H1 (cell line): ENCODE data around the gene HTR5A. TPM values are rescaled to one million over a fixed set of nuclear protein-coding genes. Genes with fewer than 3 reads are reported as not detected.

ENCODE experiments used
- CTCF ChIA-PET: fragments of 300-600 bp; sonication (Branson Sonifier 250); formaldehyde crosslinking; loops from one replicate; lab custom pipeline; 2021; ENCODE audit not compliant: partially characterized antibody; lab: Charles Lee
- POLR2A ChIA-PET: fragments of 300-600 bp; sonication (Branson Sonifier 250); formaldehyde crosslinking; loops from one replicate; lab custom pipeline; 2021; ENCODE audit warnings: inconsistent platforms; ENCODE audit not compliant: partially characterized antibody; lab: Charles Lee
- DNase-seq, 2 experiments: peaks; one replicate each; pipeline versions ENCODE4 v3.0.0 to v3.0.0-alpha.2; 2010 to 2022; ENCODE audit warnings: low spot score in 2 of 2, low read depth in 1 of 2, mixed read lengths in 1 of 2
- FAIRE-seq: peaks from 2 replicates; lab custom pipeline; 2011; peaks lifted over from hg19 to GRCh38; lab: Jason Lieb, UNC
- H2AFZ ChIP-seq: 2 replicates; pipeline ENCODE4 v1.8.1; 2012; ENCODE audit warnings: low read length, inconsistent platforms
- H2AK5ac ChIP-seq: 2 replicates; pipeline ENCODE4 v1.6.1; 2013; ENCODE audit warnings: low read depth, low read length
- H2BK120ac ChIP-seq: replicated peaks from 2 replicates; pipeline ENCODE3; 2013; ENCODE audit warnings: low read depth, low read length, inconsistent platforms
- H2BK12ac ChIP-seq: 2 replicates; pipeline ENCODE4 v1.6.1; 2013; ENCODE audit warnings: low read depth, low read length
- H2BK15ac ChIP-seq: 2 replicates; pipeline ENCODE4 v1.6.1; 2013; ENCODE audit warnings: low read length
- H2BK20ac ChIP-seq: 2 replicates; pipeline ENCODE4 v1.6.1; 2013; ENCODE audit warnings: low read length
- H2BK5ac ChIP-seq: 2 replicates; pipeline ENCODE4 v1.6.1; 2013; ENCODE audit warnings: low read depth, low read length
- H3K14ac ChIP-seq: 2 replicates; pipeline ENCODE4 v1.6.1; 2013; ENCODE audit warnings: inconsistent platforms; ENCODE audit not compliant: insufficient read length
- H3K18ac ChIP-seq: 2 replicates; pipeline ENCODE4 v1.6.1; 2013; ENCODE audit warnings: low read length; ENCODE audit errors: extremely low read depth
- H3K23ac ChIP-seq: 2 replicates; pipeline ENCODE4 v1.6.1; 2013; ENCODE audit warnings: inconsistent platforms; ENCODE audit not compliant: insufficient read length
- H3K23me2 ChIP-seq: 2 replicates; pipeline ENCODE4 v1.6.1; 2013; ENCODE audit warnings: low read depth, low read length
- H3K27ac ChIP-seq: 2 replicates; pipeline ENCODE4 v1.6.1; 2011; ENCODE audit warnings: low read depth, low read length, inconsistent platforms
- H3K27me3 ChIP-seq, 4 experiments: replicated peaks in 1 of 4; 1 replicate in 1 of 4; 2 replicates in 3 of 4; pipeline versions ENCODE4 v1.6.1 to v1.8.1; 2011 to 2013; ENCODE audit warnings: low read length in 3 of 4, mild to moderate bottlenecking in 3 of 4, inconsistent platforms in 2 of 4, mixed read lengths in 2 of 4, moderate library complexity in 1 of 4; ENCODE audit not compliant: control insufficient read depth in 3 of 4, insufficient read depth in 3 of 4; ENCODE audit errors: extremely low read depth in 1 of 4
- H3K36me3 ChIP-seq, 4 experiments: 2 replicates each; pipeline versions ENCODE4 v1.6.1 to v1.8.1; 2011 to 2013; ENCODE audit warnings: mild to moderate bottlenecking in 4 of 4, low read length in 3 of 4, moderate library complexity in 2 of 4, control low read depth in 1 of 4, inconsistent platforms in 1 of 4; ENCODE audit not compliant: insufficient read depth in 4 of 4, control insufficient read depth in 2 of 4
- H3K4ac ChIP-seq: replicated peaks from 2 replicates; pipeline ENCODE3; 2013; ENCODE audit warnings: low read length, low read depth, mixed read lengths, inconsistent platforms; ENCODE audit not compliant: insufficient read length
- H3K4me1 ChIP-seq, 4 experiments: replicated peaks in 1 of 4; 1 replicate in 1 of 4; 2 replicates in 3 of 4; pipeline versions ENCODE4 v1.6.1 to v1.8.1; 2011 to 2013; ENCODE audit warnings: low read length in 3 of 4, inconsistent platforms in 2 of 4, mixed read lengths in 1 of 4; ENCODE audit not compliant: insufficient read depth in 4 of 4, control insufficient read depth in 3 of 4
- H3K4me2 ChIP-seq, 2 experiments: 2 replicates each; pipeline versions ENCODE4 v1.6.1 to v1.8.1; 2011 to 2013; ENCODE audit warnings: low read depth in 2 of 2, low read length in 2 of 2, control low read depth in 1 of 2, inconsistent platforms in 1 of 2, mild to moderate bottlenecking in 1 of 2; ENCODE audit not compliant: insufficient read depth in 1 of 2
- H3K4me3 ChIP-seq, 4 experiments: fragments of 200-600, 300-600 bp in 1 of 4; sonication (generic), shearing (Covaris generic), sonication (Bioruptor Twin) in 1 of 4; 2 replicates each; pipeline versions ENCODE4 v1.5.1 to v1.8.1; 2011 to 2016; ENCODE audit warnings: low read length in 4 of 4, low read depth in 3 of 4, control low read depth in 2 of 4, inconsistent platforms in 2 of 4, mild to moderate bottlenecking in 2 of 4, mixed read lengths in 1 of 4, moderate library complexity in 1 of 4; ENCODE audit not compliant: insufficient read depth in 2 of 4; ENCODE audit errors: extremely low read depth in 1 of 4
- H3K56ac ChIP-seq: replicated peaks from 2 replicates; pipeline ENCODE3; 2013; ENCODE audit warnings: low read depth, mild to moderate bottlenecking, mixed read lengths, low read length, inconsistent platforms; ENCODE audit not compliant: insufficient read length
- H3K79me1 ChIP-seq: 2 replicates; pipeline ENCODE4 v1.6.1; 2013; ENCODE audit warnings: low read depth, low read length, control low read depth
- H3K79me2 ChIP-seq, 2 experiments: 2 replicates each; pipeline versions ENCODE4 v1.6.1 to v1.8.1; 2012 to 2013; ENCODE audit warnings: low read length in 2 of 2, mild to moderate bottlenecking in 2 of 2, inconsistent platforms in 1 of 2; ENCODE audit not compliant: insufficient read depth in 2 of 2, control insufficient read depth in 1 of 2
- H3K9ac ChIP-seq, 4 experiments: replicated peaks in 1 of 4; 1 replicate in 1 of 4; 2 replicates in 3 of 4; pipeline versions ENCODE4 v1.6.1 to v1.8.1; 2011 to 2013; ENCODE audit warnings: low read depth in 3 of 4, low read length in 3 of 4, control low read depth in 2 of 4, mild to moderate bottlenecking in 2 of 4, moderate library complexity in 2 of 4, inconsistent platforms in 1 of 4; ENCODE audit errors: extremely low read depth in 1 of 4
- H3K9me3 ChIP-seq, 2 experiments: 2 replicates each; pipeline versions ENCODE4 v1.6.1 to v1.8.1; 2012 to 2013; ENCODE audit warnings: mild to moderate bottlenecking in 2 of 2, moderate library complexity in 2 of 2, control low read depth in 1 of 2, inconsistent platforms in 1 of 2, low read depth in 1 of 2, low read length in 1 of 2, mixed read lengths in 1 of 2; ENCODE audit not compliant: insufficient read depth in 2 of 2
- H4K20me1 ChIP-seq, 2 experiments: replicated peaks in 1 of 2; 2 replicates each; pipeline versions ENCODE3 to v1.8.1; 2011 to 2013; ENCODE audit warnings: inconsistent platforms in 2 of 2, low read length in 2 of 2, mild to moderate bottlenecking in 1 of 2; ENCODE audit not compliant: insufficient read depth in 2 of 2, control insufficient read depth in 1 of 2
- H4K5ac ChIP-seq: 2 replicates; pipeline ENCODE4 v1.6.1; 2013; ENCODE audit warnings: low read length, low read depth, mixed read lengths, inconsistent platforms; ENCODE audit not compliant: insufficient read length
- H4K8ac ChIP-seq: 2 replicates; pipeline ENCODE4 v1.8.0; 2013; ENCODE audit warnings: mild to moderate bottlenecking, moderate library complexity, low read length, inconsistent platforms; ENCODE audit not compliant: insufficient read depth; ENCODE audit errors: extremely low read depth
- H4K91ac ChIP-seq: replicated peaks from 2 replicates; pipeline ENCODE3; 2013; ENCODE audit warnings: low read length, mixed read lengths, inconsistent platforms; ENCODE audit not compliant: insufficient read length
- ASH2L ChIP-seq: fragments of 200-600, 300-600 bp; sonication (generic); IDR thresholded peaks from one replicate; pipeline ENCODE4 v1.7.1; 2017; ENCODE audit warnings: low read length
- ATF2 ChIP-seq: IDR thresholded peaks from 2 replicates; pipeline ENCODE4 v1.6.1; 2012; ENCODE audit warnings: low read length, inconsistent platforms
- CBX5 ChIP-seq: fragments of 300-800, 300-1000 bp; sonication (generic); IDR thresholded peaks from 2 replicates; pipeline ENCODE4 v1.7.1; 2016; ENCODE audit warnings: antibody characterized with exemption, low read length, low read depth
- CHD1 ChIP-seq: IDR thresholded peaks from 2 replicates; pipeline ENCODE4 v1.6.1; 2012; ENCODE audit warnings: low read depth, low read length, improper control_type of control experiment
- HDAC6 ChIP-seq: IDR thresholded peaks from one replicate; pipeline ENCODE4 v1.7.1; 2012; ENCODE audit warnings: low read depth, mild to moderate bottlenecking, inconsistent platforms, low read length, moderate library complexity
- KDM1A ChIP-seq: fragments of 200-600, 300-600 bp; sonication (generic); IDR thresholded peaks from 2 replicates; pipeline ENCODE4 v1.7.1; 2016; ENCODE audit warnings: mild to moderate bottlenecking, low read length, borderline replicate concordance
- POLR2A ChIP-seq, 2 experiments: IDR thresholded peaks; 1 replicate in 1 of 2; 2 replicates in 1 of 2; pipeline ENCODE4 v1.6.1; 2011; ENCODE audit warnings: low read depth in 2 of 2, low read length in 2 of 2, mild to moderate bottlenecking in 2 of 2; ENCODE audit errors: control extremely low read depth in 1 of 2
- SAP30 ChIP-seq: fragments of 300-600 bp; sonication (generic); IDR thresholded peaks from 2 replicates; pipeline ENCODE4 v1.7.1; 2012; ENCODE audit warnings: low read length, moderate library complexity, mild to moderate bottlenecking, inconsistent platforms; ENCODE audit not compliant: insufficient read depth, insufficient replicate concordance
- SIN3A ChIP-seq, 2 experiments: IDR thresholded peaks in 1 of 2; conservative IDR thresholded peaks in 1 of 2; 2 replicates each; pipeline ENCODE4 v1.6.1; 2011 to 2012; ENCODE audit warnings: low read length in 2 of 2, improper control_type of control experiment in 1 of 2, low read depth in 1 of 2, mild to moderate bottlenecking in 1 of 2
- SIRT6 ChIP-seq: IDR thresholded peaks from one replicate; pipeline ENCODE4 v1.7.1; 2012; ENCODE audit warnings: low read length, inconsistent platforms
- SP4 ChIP-seq: IDR thresholded peaks from 2 replicates; pipeline ENCODE4 v1.6.1; 2012; ENCODE audit warnings: low read length, inconsistent platforms
- SUZ12 ChIP-seq: fragments of 200-600 bp; sonication (generic); IDR thresholded peaks from 2 replicates; pipeline ENCODE4 v1.6.1; 2012; ENCODE audit warnings: mild to moderate bottlenecking, inconsistent platforms, low read length, moderate library complexity, mixed read lengths
- YY1 ChIP-seq: IDR thresholded peaks from 2 replicates; pipeline ENCODE4 v1.6.1; 2011; ENCODE audit warnings: low read depth, mild to moderate bottlenecking, low read length
- ZNF274 ChIP-seq: IDR thresholded peaks from 2 replicates; pipeline ENCODE4 v1.7.0; 2012; ENCODE audit warnings: low read length, borderline replicate concordance; ENCODE audit errors: extremely low read depth
- WGBS, 2 experiments: shearing (Covaris generic) in 1 of 2; methylation state at CpG; one replicate each; pipeline versions ENCODE4 v1.1.6 to v1.1.7; 2013 to 2015; ENCODE audit warnings: low lambda C conversion rate in 2 of 2, mixed read lengths in 2 of 2, inconsistent platforms in 1 of 2, low coverage in 1 of 2, missing lambda C conversion rate in 1 of 2; ENCODE audit not compliant: insufficient replicate concordance in 2 of 2, insufficient coverage in 1 of 2, insufficient read length in 1 of 2; ENCODE audit errors: extremely low coverage in 1 of 2, missing lambda C conversion rate in 1 of 2; 5-methylcytosine and 5-hydroxymethylcytosine counted together
- polyA plus RNA-seq, 7 experiments: library from polyadenylated mRNA; depleted of rRNA in 3 of 7; stranded (reverse) in 5 of 7; unstranded in 2 of 7; fragments of >200 nt in 5 of 7; fragments of 200-250 nt in 2 of 7; gene quantifications; 1 replicate in 5 of 7; 2 replicates in 1 of 7; 4 replicates in 1 of 7; pipeline versions ENCODE4 v1.2.1 to v1.2.3, GENCODE V29; 2011 to 2013; ENCODE audit warnings: missing spikeins in 2 of 7, mixed read lengths in 2 of 7
- total RNA-seq: library from RNA; stranded (reverse); fragmentation: NEBNext Ultra II Directional; extraction: Animal tissue kit (Norgen Biotek cat#: 25700); gene quantifications from 2 replicates; pipeline ENCODE4 v1.2.1, GENCODE V29; 2021

HTR5A gene
- total and polyA plus RNA-seq, 2 of the 8 experiments (the other 6 are each of a cell fraction or from before 2014, with no cell fraction given): 0.02 TPM; not detected in 1

GRCh38 chr7:155057076-155057475 lies 13.0 kb upstream of the HTR5A start:
- no peak overlapping the region for H3K27ac ChIP-seq
- no peaks in the 10 kb centered on the region for H3K9me3 ChIP-seq
- no peak overlapping the region for H4K91ac ChIP-seq
- ChIA-PET POLR2A (no interaction called here), CTCF (no interaction called here)
- H3K9ac ChIP-seq: no peak overlapping the region
- H2BK120ac ChIP-seq: no peak overlapping the region
- no peak overlapping the region for H3K14ac ChIP-seq
- H4K20me1 ChIP-seq: no peaks in the 10 kb centered on the region
- H3K4me2 ChIP-seq: no peak overlapping the region
- H4K8ac ChIP-seq: no peak overlapping the region
- no peak overlapping the region for H2BK5ac ChIP-seq
- H3K4me3 ChIP-seq: no peak overlapping the region
- H2BK15ac ChIP-seq: no peak overlapping the region
- H3K56ac ChIP-seq: no peak overlapping the region
- H2AFZ ChIP-seq: no peak overlapping the region
- H2BK20ac ChIP-seq: no peak overlapping the region
- no peaks in the 10 kb centered on the region for H3K79me2 ChIP-seq
- 90% methylated on average over 7 of the region's 7 CpGs; no CpG with 5 or more reads in 1 of the 2 experiments for WGBS, 2 experiments
- no peak for DNase-seq
- FAIRE-seq: no peak
- H3K23me2 ChIP-seq: no peaks in the 10 kb centered on the region
- no peaks in the 10 kb centered on the region for H3K4me1 ChIP-seq
- H3K4ac ChIP-seq: no peak overlapping the region
- no peaks in the 10 kb centered on the region for H3K79me1 ChIP-seq
- no peak overlapping the region for H3K23ac ChIP-seq
- H3K18ac ChIP-seq: no peak overlapping the region
- no peak overlapping the region for H2AK5ac ChIP-seq
- H2BK12ac ChIP-seq: no peak overlapping the region
- H3K27me3 ChIP-seq: no peaks in the 10 kb centered on the region
- no peak overlapping the region for H4K5ac ChIP-seq
- no peaks in the 10 kb centered on the region for H3K36me3 ChIP-seq
- TF ChIP-seq ZNF274 (no peak), CBX5 (no peak), SAP30 (no peak), KDM1A (no peak), SIN3A (conservative IDR thresholded peaks at IDR 0.05 in 1 of 2, IDR thresholded peaks at IDR 0.05 in 1 of 2; ENCODE audit: low read depth in 1 of 2, low read length in 2 of 2) (no peak), SP4 (no peak), ASH2L (no peak), HDAC6 (no peak), SIRT6 (no peak), POLR2A (IDR thresholded peaks at IDR 0.05; ENCODE audit: control extremely low read depth in 1 of 2, low read depth in 2 of 2, low read length in 2 of 2) (no peak), CHD1 (no peak), ATF2 (no peak), SUZ12 (no peak), YY1 (no peak)
